ENCODE measurements around the gene ATXN1.

The ATXN1 gene

DNA sequence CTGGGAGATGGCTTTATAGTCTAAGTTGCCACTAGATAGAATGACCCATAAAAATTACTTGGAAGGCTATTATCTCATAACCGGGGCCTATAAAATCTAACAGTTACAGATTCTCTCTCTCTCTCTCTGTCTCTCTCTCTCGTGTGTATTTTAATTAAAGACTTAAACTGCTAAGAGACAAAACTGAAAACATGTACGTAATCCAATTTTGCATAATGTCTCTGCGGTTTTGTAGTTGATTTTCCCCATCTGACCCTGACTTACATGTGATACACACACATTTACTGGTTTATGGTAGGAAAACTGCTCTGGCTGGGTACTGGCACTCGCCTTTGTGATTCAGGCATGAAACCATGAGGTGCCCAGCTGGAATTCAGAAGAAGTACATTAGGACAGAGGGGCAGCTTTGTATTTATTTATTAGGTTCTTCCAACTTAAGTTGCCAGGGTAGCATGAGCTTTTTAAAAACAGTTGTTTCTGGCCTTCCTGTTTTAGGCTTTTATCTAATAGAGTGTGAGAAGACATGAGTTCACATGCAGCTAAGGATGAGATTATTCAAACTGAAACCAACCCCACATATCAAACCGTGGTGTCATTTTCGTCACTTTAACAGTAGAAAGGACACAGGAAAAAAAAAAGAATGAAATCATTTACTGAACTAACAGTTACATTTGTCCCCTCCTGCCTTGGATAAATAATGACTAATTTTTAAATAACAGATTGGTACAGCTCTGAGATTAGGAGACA lies 340.4 kb downstream of the ATXN1 start (continued):
- TF ChIP-seq TSHZ2 (CRISPR knock-in tag; IDR thresholded peaks at IDR 0.05) (no peak), ZNF8 (CRISPR knock-in tag; IDR thresholded peaks at IDR 0.05) (no peak), ESRRG (CRISPR knock-in tag; IDR thresholded peaks at IDR 0.05) (no peak)

- no peak for ATAC-seq
- TF ChIP-seq PATZ1 (CRISPR knock-in tag; IDR thresholded peaks at IDR 0.05; ENCODE audit: borderline replicate concordance) (no peak), ZNF8 (CRISPR knock-in tag; IDR thresholded peaks at IDR 0.05) (no peak), GLIS3 (CRISPR knock-in tag; IDR thresholded peaks at IDR 0.05) (no peak), ZC3H10 (CRISPR knock-in tag; IDR thresholded peaks at IDR 0.05) (no peak), PPARA (CRISPR knock-in tag; IDR thresholded peaks at IDR 0.05; ENCODE audit: borderline replicate concordance) (no peak), ZFP30 (CRISPR knock-in tag; IDR thresholded peaks at IDR 0.05) (no peak), CREB5 (CRISPR knock-in tag; IDR thresholded peaks at IDR 0.05; ENCODE audit: low read depth) (no peak), ZNF70 (CRISPR knock-in tag; IDR thresholded peaks at IDR 0.05) (no peak), ISL1 (CRISPR knock-in tag; IDR thresholded peaks at IDR 0.05) (no peak), ARNTL (CRISPR knock-in tag; IDR thresholded peaks at IDR 0.05; ENCODE audit: borderline replicate concordance, low read depth) (no peak), TCF4 (CRISPR knock-in tag; IDR thresholded peaks at IDR 0.05; ENCODE audit: borderline replicate concordance) (no peak), TSHZ2 (CRISPR knock-in tag; IDR thresholded peaks at IDR 0.05) (no peak), TOX (CRISPR knock-in tag; IDR thresholded peaks at IDR 0.05; ENCODE audit: borderline replicate concordance) (no peak), CSDC2 (CRISPR knock-in tag; IDR thresholded peaks at IDR 0.05) (no peak)
- TF ChIP-seq, protein P1, sequence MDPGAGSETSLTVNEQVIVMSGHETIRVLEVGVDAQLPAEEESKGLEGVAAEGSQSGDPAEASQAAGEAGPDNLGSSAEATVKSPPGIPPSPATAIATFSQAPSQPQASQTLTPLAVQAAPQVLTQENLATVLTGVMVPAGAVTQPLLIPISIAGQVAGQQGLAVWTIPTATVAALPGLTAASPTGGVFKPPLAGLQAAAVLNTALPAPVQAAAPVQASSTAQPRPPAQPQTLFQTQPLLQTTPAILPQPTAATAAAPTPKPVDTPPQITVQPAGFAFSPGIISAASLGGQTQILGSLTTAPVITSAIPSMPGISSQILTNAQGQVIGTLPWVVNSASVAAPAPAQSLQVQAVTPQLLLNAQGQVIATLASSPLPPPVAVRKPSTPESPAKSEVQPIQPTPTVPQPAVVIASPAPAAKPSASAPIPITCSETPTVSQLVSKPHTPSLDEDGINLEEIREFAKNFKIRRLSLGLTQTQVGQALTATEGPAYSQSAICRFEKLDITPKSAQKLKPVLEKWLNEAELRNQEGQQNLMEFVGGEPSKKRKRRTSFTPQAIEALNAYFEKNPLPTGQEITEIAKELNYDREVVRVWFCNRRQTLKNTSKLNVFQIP (CRISPR knock-in tag; IDR thresholded peaks at IDR 0.05; ENCODE audit: borderline replicate concordance, low read depth): no peak
Measured at GRCh38 chr6:16420337-16420714, 340.9 kb downstream of the ATXN1 start.

DNA sequence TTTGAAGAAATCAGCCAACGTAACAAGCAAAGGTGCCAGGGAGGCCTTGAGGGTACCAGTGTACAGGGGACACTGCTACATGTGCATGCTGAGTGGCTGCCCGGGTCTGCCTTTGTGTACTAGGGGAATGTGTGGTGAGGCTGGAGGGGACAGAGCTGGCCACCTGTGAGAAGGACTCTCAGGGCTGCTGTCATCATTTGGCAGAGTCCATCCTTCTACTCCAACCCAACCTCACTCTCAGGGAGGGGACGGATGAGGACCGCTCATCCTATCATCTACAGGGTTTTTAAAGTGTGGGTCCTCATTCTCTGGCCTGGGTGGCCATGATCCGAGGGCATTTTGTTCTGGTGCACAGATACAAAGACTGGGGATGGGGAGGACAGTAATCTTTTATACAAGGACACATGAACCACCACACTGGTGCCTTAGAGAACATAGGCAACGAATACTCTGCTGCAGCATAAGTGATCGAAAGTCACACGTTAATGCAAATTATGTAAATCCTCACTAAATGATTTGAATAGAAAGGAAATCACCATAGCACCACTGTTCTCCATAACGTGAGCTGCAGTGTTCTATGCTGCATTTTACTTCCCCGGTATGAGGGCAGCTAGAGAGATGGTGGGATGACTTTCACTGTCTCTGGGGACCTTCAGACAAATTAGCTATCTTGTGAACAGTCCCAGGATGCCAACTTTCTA lies 341.5 kb downstream of the ATXN1 start:
- TF ChIP-seq, protein P1 (CRISPR knock-in tag; IDR thresholded peaks at IDR 0.05; ENCODE audit: borderline replicate concordance, low read depth): no peak
- TF ChIP-seq TCF4 (CRISPR knock-in tag; IDR thresholded peaks at IDR 0.05; ENCODE audit: borderline replicate concordance) (no peak), ISL1 (CRISPR knock-in tag; IDR thresholded peaks at IDR 0.05) (no peak), ZNF565 (CRISPR knock-in tag; conservative IDR thresholded peaks at IDR 0.05; ENCODE audit: low read depth) (no peak), BACH2 (CRISPR knock-in tag; IDR thresholded peaks at IDR 0.05; ENCODE audit: borderline replicate concordance) (no peak)
- no peak for ATAC-seq
